HG02970 (cell line): ENCODE results near the gene C16orf92.
"Not testable (repeated sequence)": the region's sequence is repeated elsewhere in the genome, so short reads cannot be mapped to it uniquely, and the experiment has no call there.

Source experiments
- ATAC-seq: cut with Tn5 transposase; IDR thresholded peaks from one replicate; pipeline ENCODE4 v1.9.1; 2021; ENCODE audit warnings: mild to moderate bottlenecking, moderate library complexity, moderate number of reproducible peaks; ENCODE audit not compliant: unreplicated experiment, low FRiP score

C16orf92 gene

GRCh38 chr16:30003670-30004423, 19.2 kb upstream of the C16orf92 start:
- no peak for ATAC-seq

DNA sequence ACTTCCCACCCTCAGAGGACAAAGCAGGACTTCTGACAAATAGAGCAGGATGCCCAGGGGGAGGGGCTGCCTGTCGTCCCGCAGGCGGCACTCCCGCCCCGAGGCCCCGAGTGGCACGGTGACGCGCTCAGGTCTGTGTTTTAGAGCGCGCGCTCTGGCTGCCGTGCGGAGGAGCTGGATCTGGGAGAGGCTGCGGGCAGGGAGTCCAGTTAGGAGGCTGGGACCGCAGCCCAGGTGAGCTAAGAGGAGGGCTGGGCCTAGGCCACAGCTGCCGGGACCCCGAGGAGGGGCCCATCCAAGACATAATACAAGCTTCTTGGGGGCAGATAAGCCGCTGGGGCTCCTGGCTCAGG, 18.6 kb upstream of the C16orf92 start:
- no peak for ATAC-seq

DNA sequence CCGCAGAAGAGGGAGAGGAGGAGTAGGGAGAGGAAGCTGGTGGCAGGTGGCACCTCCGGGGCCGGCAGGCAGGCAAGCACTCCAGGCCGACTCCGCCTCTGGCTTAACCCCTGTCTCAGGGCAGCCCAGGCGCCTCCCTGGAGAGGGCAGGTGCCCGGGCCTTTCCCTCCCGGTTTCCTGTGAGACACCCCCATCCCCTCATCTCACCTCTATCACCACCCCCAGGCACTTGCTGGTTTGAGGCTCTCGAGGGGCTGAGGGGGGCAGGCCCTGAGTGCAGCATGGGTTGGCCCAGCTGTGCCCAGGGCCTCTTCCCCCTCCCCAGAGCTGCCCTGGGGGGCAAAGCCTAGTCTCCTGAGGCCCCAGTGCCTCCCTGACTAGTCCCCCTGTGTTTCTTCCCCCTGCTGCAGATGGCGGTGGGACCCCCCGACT, 18.2 kb upstream of the C16orf92 start:
- ATAC-seq = no peak

GRCh38 chr16:30005341-30006094, 17.5 kb upstream of the C16orf92 start:
- ATAC-seq = no peak

GRCh38 chr16:30006095-30006473, 16.9 kb upstream of the C16orf92 start:
- ATAC-seq = no peak

- ATAC-seq = no peak
Measured at GRCh38 chr16:30006659-30007377, 16.2 kb upstream of the C16orf92 start.

GRCh38 chr16:30007378-30007895, 15.6 kb upstream of the C16orf92 start:
- no peak for ATAC-seq

- ATAC-seq = no peak
Measured at GRCh38 chr16:30009085-30009862, 13.7 kb upstream of the C16orf92 start.

DNA sequence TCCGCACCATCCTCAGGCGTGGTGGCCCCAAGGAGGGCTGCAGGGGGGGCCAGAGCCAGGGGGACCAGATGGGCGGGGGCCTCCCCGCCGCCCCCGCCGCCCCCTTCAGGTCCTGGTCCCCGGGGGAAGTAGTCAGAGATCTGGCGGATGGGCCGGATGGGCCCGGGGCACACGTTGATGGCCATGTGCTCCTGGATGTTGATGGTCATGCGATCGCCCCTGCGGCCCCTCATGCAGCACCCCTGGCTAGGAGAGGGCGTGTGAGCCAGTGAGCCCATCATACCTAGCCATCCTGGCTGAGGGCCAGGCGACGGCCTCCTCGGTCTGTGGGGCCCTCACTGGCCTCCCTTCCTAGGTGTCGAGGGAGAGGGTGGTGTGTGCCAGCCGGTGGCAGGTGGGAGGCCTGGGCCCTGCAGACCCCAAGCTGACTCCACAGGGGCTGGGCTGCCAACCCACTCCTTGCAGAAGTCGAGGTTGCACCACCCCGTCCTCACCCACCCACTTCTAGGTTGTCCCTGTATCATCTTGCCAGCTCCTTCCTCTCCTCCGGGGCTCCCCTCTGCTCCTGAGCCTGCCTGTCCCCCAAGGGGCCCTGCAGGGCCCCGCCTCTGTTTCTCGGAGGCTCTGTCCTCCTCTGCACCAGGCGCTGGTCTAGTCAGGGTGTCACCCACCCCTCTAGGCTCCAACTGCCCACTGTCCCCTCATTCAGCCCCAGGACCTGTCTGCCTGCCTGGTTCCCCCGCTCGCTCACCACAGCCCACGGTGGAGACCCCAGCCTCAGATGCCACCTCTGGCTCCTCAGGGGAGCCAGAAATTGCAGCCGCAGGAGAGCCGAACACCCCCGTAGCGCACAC, 12.8 kb upstream of the C16orf92 start:
- no peak for ATAC-seq

DNA sequence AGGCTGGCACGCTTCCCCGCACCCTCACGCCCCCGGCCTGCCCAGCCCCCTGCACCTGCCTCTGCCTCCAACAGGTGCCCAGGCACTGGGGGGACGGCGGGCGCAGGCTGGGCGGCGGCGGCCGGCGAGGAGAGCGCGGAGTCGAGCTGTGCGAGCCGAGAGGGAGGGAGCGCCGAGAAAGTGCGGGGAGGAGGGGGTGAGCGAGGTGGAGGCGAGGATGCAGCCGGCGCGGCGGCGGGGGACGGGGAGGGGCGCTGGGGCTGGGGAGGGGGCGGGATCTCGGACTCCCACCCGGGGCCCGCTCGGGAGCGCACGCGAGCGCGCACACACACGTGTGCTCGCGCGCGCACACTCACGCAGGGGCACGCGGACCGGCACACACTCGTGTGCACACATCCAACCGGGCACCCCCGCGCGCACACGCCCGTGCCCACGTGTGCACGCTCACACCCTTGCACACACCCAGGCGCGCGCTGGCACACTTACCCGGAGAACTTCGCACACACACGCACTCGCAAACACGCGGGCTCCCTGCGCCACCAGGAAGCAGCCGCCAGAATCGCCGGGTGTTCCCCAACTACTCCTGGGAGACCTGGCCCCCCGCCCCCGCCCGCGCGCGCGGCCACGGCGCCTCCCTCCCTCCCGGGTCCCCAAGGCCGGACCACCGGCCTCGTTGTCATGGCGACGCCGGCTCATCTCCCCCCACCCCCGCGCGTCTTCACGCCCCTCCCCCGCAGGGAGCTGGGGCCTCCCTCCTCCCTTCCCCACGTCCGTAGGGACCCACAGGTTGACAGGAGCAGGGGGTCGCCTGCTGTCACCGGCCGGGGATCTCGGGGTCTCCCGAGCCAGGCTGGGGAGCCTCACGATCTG, 11.9 kb upstream of the C16orf92 start, which contains the start of gene DOC2A:
TSS of gene DOC2A (minus strand) at position 184 of the 870 bp plus-strand sequence. CDS start 805 bp downstream, outside the sequence.
- ATAC-seq = no peak

- no peak for ATAC-seq
Measured at GRCh38 chr16:30011714-30012504, 11.1 kb upstream of the C16orf92 start.

- ATAC-seq = not testable (repeated sequence)
Measured at GRCh38 chr16:30012598-30012997, 10.4 kb upstream of the C16orf92 start.

DNA sequence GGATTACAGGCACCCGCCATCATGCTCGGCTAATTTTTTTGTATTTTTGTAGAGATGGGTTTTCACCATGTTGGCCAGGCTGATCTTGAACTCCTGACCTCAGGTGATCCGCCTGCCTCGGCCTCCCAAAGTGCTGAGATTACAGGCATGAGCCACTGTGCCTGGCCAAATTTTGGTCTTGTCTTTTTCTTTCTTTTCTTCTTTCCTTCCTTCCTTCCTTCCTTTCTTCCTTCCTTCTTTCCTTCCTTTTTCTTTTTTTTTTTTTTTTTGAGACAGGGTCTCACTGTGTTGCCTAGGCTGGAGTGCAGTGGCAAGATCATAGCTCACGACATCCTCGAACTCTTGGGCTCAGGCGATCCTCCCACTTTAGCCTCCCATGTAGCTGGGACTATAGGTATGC, 7.5 kb upstream of the C16orf92 start:
- ATAC-seq = not testable (repeated sequence)

DNA sequence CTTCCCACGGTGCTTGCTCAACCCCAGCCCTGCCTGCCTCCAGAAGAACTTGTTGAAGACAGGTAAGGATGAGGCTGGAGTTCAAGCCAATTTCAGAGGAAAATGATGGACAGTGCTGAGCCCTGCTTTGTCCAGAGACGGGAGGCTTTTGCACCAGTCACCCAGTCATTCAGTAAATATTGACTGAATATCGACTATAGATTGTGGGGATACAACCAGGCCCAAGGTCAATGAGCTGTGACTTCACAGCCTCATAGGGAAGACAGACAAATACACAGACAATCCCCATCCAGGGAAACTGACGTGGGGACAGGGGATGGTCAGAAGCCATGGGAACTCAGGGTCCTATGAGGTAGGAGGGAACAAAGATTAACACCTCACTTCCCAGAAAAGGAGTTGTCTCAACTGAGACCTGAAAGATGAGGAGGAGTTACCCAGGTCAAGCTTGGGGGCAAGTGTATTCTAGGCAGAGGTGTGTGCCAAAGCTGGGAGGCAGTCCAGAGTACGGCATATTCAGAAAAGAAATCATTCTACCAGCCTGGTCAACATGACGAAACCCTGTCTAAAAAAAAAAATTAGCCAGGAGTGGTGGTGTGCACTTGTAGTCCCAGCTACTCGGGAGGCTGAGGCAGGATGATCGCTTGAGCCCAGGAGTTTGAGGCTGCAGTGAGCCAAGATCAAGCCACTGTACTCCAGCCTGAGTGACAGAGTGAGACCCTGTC, 6.3 kb upstream of the C16orf92 start:
- ATAC-seq = no peak

DNA sequence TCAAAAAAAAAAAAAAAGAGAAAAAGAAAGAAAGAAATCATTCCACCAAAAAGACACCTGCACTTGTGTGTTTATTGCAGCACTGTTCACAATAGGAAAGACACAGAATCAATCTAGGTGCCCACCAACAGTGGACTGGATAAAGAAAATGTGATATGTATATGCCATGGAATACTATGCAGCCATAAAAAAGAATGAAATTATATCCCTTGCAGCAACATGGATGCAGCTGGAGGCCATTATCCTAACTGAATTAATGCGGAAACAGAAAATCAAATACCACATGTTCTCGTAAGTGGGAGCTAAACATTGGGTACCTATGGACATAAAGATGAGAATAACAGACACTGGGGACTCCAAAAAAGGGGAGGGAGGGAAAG, 5.7 kb upstream of the C16orf92 start:
- ATAC-seq = no peak

DNA sequence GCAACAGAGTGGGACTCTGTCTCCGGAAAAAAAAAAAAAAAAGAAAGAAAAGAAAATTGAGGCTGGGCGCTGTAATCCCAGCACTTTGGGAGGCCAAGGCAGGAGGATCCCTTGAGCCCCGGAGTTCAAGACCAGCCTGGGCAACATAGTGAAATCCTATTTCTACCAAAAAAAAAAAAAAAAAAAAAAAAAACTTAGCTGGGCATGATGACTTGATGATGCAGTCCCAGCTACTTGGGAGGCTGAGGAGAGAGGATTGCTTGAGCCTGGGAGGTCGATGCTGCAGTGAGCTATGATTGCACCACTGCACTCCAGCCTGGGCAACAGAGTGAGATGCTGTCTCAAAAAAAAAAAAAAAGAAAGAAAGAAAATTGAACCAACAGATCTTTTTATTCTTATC, 5.1 kb upstream of the C16orf92 start:
- not testable (repeated sequence) for ATAC-seq

DNA sequence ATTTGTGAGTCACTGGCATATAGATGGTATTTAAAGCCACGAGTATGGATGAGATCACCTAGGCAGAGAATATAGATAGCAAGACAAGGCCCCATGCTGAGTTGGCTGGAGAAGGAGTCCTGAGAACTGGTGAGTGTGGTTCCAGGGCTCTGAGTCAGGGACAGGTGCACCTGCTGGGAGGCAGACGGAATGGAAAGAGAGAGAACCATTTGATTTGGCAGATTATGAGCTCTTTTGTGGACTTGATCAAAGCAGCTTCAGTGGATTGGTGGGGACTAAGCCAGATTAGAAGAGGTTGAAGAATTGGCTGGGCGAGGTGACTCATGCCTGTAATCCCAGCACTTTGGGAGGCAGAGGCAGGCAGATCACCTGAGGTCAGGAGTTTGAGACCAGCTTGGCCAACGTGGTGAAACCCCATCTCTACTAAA, 4.3 kb upstream of the C16orf92 start:
- no peak for ATAC-seq
